NCI-H82 treated with DMSO at 0.1 percent for 48 hours (cell line): ENCODE results near the gene ALK.
A peak's percentile ranks its signal among the peaks of the same experiment; 100 is the strongest.
"Not testable (repeated sequence)": the region's sequence is repeated elsewhere in the genome, so short reads cannot be mapped to it uniquely, and the experiment has no call there.

Source experiments
- DNase-seq: peaks from one replicate; lab custom pipeline; 2025; ENCODE audit not compliant: unreplicated experiment; lab: John Stamatoyannopoulos, UW

The ALK gene

DNA sequence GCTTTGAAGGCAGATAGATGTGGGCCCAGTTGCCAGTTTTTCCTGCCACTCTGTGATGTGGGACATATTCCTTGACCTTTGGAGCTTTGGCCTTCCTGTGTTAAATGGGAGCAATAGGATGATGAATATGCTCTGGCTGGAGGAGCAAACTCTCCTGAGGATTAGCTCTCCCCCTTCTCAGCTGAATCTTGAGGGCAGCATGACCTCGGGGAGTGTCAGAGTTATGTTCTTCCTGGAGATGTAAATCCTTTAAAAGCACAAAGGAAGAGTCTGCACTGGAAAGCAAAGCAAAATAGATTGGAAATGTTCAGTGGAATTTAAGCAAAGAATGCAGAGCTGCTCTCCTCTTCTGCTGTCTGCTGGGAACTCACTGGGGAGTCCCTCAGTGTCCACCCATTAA is 160.1 kb downstream of the ALK start:
- no peak for DNase-seq

- no peak for DNase-seq
Measured at GRCh38 chr2:29760008-29760407, 161.4 kb downstream of the ALK start.

DNA sequence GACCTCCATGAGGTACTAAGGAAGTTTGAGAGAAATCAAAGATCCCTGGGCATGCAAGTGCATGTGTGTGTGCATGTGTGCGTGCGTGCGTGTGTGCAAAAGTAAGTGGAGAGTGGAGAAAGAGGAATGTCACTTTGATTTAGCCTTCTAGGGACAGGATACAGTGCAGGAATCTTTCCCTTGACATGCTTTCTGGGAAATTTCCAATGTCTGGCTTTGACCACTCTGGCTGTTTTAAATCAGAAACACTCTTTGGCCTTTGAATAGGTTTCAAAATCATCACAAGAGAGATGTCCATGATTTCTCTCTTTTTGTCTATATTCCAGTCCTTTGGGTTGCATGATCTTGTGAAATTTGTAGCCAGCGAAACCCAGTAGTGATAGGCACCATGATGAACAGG is 162.0 kb downstream of the ALK start:
- DNase-seq: no peak

GRCh38 chr2:29755829-29756228 is 165.6 kb downstream of the ALK start:
- DNase-seq: no peak

DNA sequence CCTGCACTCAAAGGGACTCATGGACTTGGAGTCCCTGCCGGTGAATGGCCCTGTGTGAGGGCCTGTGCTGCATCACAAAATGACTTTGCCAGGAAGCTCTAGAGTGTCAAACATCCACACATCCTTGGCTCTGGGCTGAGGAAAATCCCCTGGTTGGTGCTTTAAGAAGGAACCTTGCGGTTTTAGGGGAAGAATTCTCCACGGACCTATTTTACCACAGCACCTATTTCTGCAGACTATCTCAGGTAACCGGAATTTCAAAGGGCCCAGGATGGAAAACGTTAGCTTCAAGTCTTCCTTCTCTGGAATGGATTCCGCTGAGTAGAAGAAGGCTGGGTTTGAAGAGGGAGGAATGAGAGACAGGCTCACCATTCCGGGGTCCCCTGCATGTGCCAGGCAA is 166.2 kb downstream of the ALK start:
- DNase-seq: no peak

DNA sequence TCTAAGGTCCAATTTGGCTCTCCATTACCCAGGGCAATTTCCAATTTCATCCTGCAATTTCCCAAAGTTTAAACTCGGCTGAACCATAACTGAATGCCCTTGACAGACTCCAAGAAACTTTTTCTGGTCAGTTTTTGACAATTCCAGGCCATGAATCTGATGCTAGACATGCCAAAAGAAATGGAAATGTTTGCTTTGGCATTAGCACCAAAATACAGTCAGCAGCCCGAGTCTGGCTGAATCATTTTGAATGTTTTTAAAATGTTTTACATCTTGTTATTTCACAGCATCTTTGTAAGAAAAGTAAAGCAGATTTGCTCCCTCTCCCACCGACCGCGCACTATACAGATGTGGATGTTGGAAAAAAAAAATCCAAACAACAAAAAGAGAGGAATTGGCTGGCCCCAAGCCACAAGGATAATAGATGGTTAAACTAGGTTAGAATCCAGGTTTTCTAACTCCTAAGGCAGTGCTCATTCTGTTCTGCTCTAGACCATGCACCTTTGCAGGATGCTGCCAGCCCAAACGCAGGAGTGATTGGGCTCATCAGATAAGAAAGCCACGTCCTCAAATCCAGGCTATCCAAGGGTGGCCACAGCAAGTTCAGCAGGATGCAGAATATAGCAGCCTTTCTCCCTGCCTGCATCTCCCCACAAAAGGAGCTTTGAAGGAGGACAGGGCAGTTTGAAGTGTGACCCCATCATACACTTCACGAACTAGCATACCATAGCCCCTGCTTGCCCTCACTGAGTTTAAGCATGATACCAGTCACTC is 167.5 kb downstream of the ALK start:
- no peak for DNase-seq

GRCh38 chr2:29751390-29751789 is 170.0 kb downstream of the ALK start:
- no peak for DNase-seq

GRCh38 chr2:29750463-29750862 is 170.9 kb downstream of the ALK start:
- DNase-seq: not testable (repeated sequence)

GRCh38 chr2:29749843-29750242 is 171.5 kb downstream of the ALK start:
- peak; percentile 53 for DNase-seq

DNA sequence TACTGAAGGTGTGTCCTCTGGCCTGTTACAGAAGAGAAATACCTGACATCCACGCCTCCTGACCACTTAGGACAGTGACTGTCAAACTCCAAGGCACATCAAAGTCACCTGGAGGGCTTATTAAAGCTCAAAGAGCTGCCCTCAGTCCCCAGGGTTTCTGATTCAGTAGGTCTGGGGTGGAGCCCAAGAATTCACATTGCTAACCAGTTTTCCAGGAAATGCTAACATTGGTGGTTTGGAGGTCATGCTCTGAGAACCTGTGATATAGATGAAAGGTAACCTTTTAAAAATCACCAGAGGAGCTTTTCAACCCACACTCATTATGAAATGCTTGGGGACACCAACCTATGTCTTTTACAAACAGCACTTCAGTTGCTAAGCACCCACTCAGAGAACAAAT is 172.3 kb downstream of the ALK start:
- no peak for DNase-seq

- peak; percentile 85 for DNase-seq
Measured at GRCh38 chr2:29747786-29748470, 173.5 kb downstream of the ALK start.

GRCh38 chr2:29744976-29745375 is 176.4 kb downstream of the ALK start:
- no peak for DNase-seq

DNA sequence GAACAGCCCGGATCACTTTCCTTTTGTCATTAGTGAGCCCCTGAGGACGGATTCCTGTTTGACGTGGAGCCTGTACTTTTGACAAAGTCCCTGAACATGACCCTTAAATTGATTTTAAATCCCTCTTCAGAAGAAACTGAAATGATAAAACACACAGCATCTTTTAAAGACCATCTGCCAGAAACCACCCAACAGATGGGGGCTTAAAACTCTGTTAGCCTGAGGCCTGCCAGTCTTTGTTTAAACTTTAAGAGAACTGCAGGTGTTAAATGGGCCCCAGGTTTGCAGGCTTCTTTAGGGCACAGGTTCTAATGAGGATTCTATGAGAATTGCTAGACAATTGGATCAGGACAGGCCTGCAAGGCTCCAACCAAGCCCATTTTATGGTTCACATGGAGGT is 177.9 kb downstream of the ALK start:
- peak; percentile 98 for DNase-seq

DNA sequence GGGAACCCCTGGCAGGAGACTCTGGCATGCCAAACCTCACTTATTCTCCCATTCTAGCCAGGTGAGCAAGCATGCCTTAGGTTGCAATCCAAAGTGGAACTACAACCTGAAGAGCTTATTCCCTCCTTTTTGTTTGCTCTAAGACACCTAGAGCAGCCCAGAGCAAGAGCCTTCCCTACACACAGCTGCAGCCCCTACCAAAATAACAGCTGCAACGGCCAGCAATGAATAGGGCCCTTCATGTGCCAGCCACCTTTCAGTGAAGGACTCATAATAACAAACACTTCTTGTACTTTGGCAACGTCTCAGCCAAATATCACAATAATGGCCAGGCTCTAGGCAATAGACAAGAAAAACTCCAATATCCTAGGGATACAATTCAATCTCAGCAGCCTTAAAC is 178.7 kb downstream of the ALK start:
- DNase-seq: no peak

DNA sequence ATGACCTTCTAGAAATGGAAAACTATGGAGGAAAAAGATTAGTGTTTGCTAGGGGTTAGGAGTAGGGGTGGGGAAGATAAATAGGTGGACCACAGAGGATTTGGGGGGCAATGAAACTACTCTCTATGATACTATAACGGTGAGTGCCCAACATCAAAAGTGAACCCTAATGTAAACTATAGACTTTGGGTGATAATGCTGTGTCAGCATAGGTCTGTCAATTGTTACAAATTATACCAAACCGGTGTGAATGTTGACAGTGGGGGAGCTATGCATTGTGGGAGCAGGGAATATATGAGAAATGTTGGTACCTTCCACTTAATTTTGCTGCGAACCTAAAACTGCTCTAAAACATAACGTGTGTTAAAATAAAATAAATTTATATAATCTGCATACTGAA is 180.3 kb downstream of the ALK start:
- DNase-seq: no peak

DNA sequence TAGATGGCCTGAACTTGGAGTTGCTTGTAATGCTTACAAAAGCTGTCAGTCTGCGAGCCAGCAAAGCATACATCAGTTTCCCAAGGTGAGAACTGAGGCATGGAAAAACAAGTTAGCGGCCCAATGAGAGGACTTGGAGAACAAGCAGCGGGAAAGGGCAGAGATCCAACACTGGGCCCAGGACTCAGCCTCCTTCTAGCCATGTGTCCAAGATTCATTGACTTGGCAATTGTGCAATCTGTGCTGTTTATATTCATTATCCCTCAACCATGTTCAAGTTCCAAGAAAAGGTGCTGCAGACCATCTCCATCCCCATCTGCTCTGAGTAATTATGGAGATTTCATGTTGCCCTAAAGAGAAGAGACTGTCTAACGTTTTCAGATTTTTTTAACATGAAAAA is 187.4 kb downstream of the ALK start:
- no peak for DNase-seq

GRCh38 chr2:29733213-29733612 is 188.2 kb downstream of the ALK start:
- peak; percentile 68 for DNase-seq

- DNase-seq: no peak
Measured at GRCh38 chr2:29731948-29732347, 189.4 kb downstream of the ALK start.

GRCh38 chr2:29729932-29730331 is 191.5 kb downstream of the ALK start:
- DNase-seq: no peak

DNA sequence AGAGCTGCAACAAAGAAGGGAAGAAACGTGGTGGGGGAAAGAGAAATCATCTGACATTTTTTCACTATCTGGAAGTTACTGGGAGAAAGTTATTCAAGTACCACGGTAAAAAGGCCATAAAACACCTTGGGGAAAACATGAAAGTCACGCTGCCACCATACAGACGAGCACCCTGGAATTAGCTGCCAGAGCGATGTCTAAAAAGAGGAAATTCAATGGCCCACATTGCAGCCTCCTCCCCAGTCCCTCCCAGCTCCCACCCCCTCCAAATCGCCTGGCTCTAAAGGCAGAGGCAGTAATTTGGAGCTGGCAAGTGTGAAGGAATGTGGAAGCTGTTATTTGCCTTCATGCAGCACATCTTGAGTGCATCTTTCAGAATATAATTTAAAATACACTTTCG is 192.0 kb downstream of the ALK start:
- no peak for DNase-seq

- no peak for DNase-seq
Measured at GRCh38 chr2:29726976-29727375, 194.4 kb downstream of the ALK start.

GRCh38 chr2:29725610-29726009 is 195.8 kb downstream of the ALK start:
- no peak for DNase-seq

DNA sequence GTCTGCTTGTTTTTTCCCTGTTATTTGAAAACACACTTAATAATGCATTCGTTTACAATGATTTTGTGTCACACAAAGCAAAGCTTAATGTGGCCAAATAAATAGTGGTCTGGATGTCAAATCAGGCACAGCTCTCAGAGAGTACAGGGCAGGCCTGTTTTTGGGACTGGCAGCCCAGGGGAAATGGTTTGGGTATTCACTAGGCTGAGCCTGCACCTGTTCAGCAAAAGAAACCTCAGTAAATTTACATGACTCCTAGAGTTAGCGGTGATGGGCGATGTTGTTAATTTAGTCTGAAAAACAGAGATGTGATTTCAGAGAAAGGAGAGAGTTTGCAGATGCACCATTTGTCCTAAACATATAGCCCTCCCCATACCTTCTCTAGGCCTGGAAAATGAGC is 197.1 kb downstream of the ALK start:
- DNase-seq: no peak
